ENCODE data around the gene GPX3.

The GPX3 gene

DNA sequence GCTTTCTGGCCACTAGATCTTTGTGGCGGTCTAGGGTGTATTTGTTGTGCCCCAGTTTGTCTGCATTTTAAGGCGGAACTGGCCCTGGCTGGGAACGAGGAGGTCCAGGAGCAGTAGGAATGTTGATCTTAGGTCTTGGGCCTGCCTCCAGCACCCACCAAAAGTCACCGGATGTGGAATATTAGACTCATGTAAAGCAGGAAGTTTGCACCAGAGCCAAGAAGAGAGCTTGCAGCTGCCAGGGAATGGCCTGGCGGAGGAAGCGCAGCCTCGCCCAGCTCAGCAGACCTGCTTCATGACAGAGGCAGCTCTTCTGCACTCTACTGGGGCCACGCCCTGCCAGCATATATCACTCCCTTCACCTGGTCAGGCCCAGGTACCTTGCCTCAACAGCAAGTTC lies 3.3 kb downstream of the GPX3 start:
- H3K36me3 Mint-ChIP-seq = peaks cover 47% of the 10 kb centered on the region
- H3K4me3 Mint-ChIP-seq = no peak overlapping the region
- H3K27me3 Mint-ChIP-seq = no peaks in the 10 kb centered on the region
- H3K4me1 Mint-ChIP-seq = peaks cover 31% of the 10 kb centered on the region
- H3K27ac Mint-ChIP-seq = no peak overlapping the region
- no peak for ATAC-seq
- H3K9me3 Mint-ChIP-seq = no peaks in the 10 kb centered on the region

DNA sequence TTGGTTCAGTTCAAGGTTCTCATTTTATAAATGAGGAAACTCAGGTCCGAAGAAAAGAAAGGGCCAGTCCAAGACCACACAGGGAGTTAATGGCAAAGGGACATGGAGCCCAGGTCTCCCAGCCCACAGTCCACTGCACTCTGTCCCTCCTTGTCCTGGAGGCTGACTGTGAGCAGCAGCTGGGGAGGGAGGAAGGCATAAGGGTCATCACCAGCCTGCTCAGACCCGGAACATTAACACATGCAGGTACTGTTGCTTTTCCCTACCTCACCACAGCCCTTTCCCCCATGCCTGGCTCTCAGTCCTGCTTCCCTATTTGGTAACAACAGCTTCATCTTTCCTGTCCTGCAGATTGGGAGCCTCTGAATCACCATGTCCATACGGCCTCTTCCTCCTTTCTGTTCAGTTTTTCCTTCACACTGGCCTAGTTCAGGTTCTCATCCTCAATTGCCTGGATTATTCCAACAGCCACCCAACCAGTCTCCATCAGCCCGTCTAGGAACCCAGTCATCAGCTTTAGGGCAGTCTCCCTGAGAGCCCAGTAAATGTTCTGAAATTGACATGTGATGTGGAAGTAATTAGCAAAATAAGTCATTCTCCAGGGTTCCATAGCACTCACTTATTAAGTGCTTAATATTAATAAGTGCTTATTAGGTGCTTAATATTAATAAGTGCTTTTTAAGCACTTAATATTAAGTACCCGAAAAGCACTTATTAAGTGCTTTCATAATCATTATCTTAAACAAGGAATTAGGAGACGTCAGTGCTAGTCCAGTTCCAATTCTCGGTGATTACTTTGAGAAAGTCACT lies 4.3 kb downstream of the GPX3 start:
- H3K4me1 Mint-ChIP-seq = peaks cover 31% of the 10 kb centered on the region
- peaks cover 57% of the 10 kb centered on the region for H3K36me3 Mint-ChIP-seq
- H3K27me3 Mint-ChIP-seq = no peaks in the 10 kb centered on the region
- H3K4me3 Mint-ChIP-seq = no peak overlapping the region
- no peak overlapping the region for H3K27ac Mint-ChIP-seq
- H3K9me3 Mint-ChIP-seq = no peaks in the 10 kb centered on the region
- ATAC-seq = no peak

DNA sequence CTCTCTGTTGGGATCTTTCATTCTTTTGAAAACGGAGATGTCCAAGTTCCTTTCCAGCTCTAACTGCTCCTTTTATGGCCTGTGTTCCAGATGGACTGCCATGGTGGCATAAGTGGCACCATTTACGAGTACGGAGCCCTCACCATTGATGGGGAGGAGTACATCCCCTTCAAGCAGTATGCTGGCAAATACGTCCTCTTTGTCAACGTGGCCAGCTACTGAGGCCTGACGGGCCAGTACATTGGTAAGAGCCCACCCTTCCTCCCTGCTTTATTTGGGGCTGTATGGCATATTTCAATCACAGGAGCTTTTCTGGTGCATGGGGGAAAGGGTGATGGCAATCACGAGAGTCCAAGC lies 4.8 kb downstream of the GPX3 start:
- no peaks in the 10 kb centered on the region for H3K27me3 Mint-ChIP-seq
- H3K4me3 Mint-ChIP-seq = no peak overlapping the region
- peaks cover 62% of the 10 kb centered on the region for H3K36me3 Mint-ChIP-seq
- H3K27ac Mint-ChIP-seq = no peak overlapping the region
- peaks cover 28% of the 10 kb centered on the region for H3K4me1 Mint-ChIP-seq
- no peak for ATAC-seq
- H3K9me3 Mint-ChIP-seq = no peaks in the 10 kb centered on the region

DNA sequence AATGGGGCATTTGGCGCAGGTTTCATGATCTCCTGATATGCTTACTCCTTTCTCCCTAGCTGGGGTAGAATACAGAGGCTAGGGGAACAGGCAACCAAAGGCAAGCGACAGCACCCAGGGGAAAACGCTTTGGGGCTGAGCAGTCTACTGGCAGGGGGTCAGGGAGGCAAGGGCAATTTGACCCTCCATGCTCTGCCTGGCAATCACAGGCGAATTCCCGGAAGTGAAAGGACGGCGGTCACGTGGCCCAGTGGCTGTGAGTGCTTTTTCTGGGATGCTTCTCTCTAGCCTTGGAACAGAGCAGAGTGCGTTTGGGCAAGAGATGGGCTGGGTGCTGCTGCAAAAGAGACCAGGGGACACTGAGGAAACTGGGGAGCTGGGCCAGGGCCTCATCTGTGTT lies 5.7 kb downstream of the GPX3 start:
- no peak for ATAC-seq
- H3K4me3 Mint-ChIP-seq = no peak overlapping the region
- H3K27me3 Mint-ChIP-seq = no peaks in the 10 kb centered on the region
- peaks cover 71% of the 10 kb centered on the region for H3K36me3 Mint-ChIP-seq
- no peaks in the 10 kb centered on the region for H3K9me3 Mint-ChIP-seq
- no peak overlapping the region for H3K27ac Mint-ChIP-seq
- peaks cover 19% of the 10 kb centered on the region for H3K4me1 Mint-ChIP-seq

DNA sequence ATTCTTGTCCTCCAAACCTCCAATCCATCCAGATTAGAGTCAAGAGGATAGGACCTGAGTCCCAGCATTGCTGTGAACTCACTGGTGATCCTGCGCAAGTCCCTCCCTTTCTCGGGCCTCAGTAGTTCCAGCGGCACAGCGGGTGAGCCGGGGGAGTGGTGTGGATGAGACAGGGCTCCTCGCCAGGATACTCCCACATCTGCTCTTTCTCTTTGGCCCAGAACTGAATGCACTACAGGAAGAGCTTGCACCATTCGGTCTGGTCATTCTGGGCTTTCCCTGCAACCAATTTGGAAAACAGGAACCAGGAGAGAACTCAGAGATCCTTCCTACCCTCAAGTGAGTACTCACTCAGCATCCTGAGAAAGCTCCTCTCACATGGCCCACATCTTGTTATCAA lies 6.3 kb downstream of the GPX3 start:
- H3K4me3 Mint-ChIP-seq = no peak overlapping the region
- peaks cover 77% of the 10 kb centered on the region for H3K36me3 Mint-ChIP-seq
- H3K9me3 Mint-ChIP-seq = no peaks in the 10 kb centered on the region
- no peak overlapping the region for H3K27ac Mint-ChIP-seq
- peaks cover 13% of the 10 kb centered on the region for H3K4me1 Mint-ChIP-seq
- no peaks in the 10 kb centered on the region for H3K27me3 Mint-ChIP-seq
- no peak for ATAC-seq

DNA sequence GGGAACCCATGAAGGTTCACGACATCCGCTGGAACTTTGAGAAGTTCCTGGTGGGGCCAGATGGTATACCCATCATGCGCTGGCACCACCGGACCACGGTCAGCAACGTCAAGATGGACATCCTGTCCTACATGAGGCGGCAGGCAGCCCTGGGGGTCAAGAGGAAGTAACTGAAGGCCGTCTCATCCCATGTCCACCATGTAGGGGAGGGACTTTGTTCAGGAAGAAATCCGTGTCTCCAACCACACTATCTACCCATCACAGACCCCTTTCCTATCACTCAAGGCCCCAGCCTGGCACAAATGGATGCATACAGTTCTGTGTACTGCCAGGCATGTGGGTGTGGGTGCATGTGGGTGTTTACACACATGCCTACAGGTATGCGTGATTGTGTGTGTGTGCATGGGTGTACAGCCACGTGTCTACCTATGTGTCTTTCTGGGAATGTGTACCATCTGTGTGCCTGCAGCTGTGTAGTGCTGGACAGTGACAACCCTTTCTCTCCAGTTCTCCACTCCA lies 7.6 kb downstream of the GPX3 start:
- H3K27ac Mint-ChIP-seq = no peak overlapping the region
- peaks cover 85% of the 10 kb centered on the region for H3K36me3 Mint-ChIP-seq
- no peaks in the 10 kb centered on the region for H3K27me3 Mint-ChIP-seq
- H3K9me3 Mint-ChIP-seq = no peaks in the 10 kb centered on the region
- no peak for ATAC-seq
- no peaks in the 10 kb centered on the region for H3K4me1 Mint-ChIP-seq
- H3K4me3 Mint-ChIP-seq = no peak overlapping the region

DNA sequence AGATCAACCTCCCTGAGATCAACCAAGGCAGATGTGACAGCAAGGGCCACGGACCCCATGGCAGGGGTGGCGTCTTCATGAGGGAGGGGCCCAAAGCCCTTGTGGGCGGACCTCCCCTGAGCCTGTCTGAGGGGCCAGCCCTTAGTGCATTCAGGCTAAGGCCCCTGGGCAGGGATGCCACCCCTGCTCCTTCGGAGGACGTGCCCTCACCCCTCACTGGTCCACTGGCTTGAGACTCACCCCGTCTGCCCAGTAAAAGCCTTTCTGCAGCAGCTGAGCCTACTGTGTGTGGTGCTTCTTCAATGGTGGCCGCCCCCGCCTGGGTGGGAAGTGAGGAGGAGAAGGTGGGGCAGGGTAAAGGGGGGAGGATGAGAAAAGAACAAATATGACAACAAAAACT lies 8.3 kb downstream of the GPX3 start:
- H3K27me3 Mint-ChIP-seq = no peaks in the 10 kb centered on the region
- H3K27ac Mint-ChIP-seq = no peak overlapping the region
- H3K9me3 Mint-ChIP-seq = no peaks in the 10 kb centered on the region
- no peak for ATAC-seq
- no peaks in the 10 kb centered on the region for H3K4me1 Mint-ChIP-seq
- H3K4me3 Mint-ChIP-seq = no peak overlapping the region
- H3K36me3 Mint-ChIP-seq = peaks cover 89% of the 10 kb centered on the region

DNA sequence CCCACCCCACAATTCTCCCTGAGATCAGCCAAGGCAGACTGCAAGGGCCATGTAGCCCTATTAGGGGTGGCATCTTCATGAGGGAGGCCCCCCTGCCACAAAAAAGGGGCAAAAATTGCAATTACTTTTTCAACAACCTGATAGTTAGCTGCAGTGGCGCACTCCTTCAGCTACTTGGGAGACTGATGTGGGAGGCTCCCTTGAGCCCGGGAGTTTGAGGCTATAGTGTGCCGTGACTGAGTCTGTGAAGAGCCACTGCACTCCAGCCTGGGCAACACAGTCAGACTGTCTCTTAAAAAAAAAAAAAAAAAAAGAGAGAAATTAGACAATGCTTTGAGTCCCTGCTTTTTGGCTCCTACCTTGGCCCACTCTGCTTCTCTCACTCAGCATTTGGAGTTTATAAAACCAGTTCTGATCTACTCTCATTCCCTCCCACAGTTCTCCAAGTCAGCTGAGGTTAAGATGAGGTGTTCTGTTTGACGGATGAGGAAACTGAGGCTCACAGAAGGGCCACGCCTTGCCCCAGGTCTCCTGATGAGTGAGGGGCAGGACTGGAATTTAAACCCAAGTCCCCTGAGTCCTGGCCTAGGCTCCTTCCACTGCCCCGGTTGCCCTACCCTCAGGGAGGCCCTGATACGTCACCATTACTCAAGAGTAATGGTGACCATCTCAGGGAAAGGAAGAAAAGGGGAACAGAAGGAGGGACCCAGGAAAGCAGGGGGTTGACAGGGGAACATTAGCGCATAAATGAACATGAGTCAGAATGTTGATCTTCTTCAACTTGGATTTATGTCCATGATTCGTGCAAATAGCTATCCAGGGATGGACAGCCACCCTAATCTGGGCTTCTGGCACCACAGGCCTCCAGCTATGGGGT lies 9.0 kb downstream of the GPX3 start:
- Mint-ChIP-seq H3K27ac (no peak overlapping the region), H3K4me3 (no peak overlapping the region), H3K9me3 (no peaks in the 10 kb centered on the region), H3K36me3 (peaks cover 92% of the 10 kb centered on the region), H3K27me3 (no peaks in the 10 kb centered on the region), H3K4me1 (no peaks in the 10 kb centered on the region)
- ATAC-seq = no peak

DNA sequence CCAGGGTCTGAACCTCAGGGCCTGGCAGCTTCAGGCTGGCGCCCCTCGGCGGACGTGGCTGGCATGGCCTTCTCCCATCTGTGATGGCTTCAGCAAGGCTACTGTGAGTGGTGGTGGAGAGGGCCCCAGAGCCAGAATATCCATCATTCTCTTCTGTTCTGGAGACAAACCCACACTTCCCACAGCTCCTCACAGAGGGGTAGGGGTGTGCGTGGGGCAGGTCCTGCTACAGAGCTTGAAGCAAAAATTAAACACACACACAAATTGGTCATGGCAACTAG lies 9.6 kb downstream of the GPX3 start:
- no peak for ATAC-seq
- H3K27me3 Mint-ChIP-seq = no peaks in the 10 kb centered on the region
- no peak overlapping the region for H3K27ac Mint-ChIP-seq
- no peaks in the 10 kb centered on the region for H3K4me1 Mint-ChIP-seq
- H3K9me3 Mint-ChIP-seq = no peaks in the 10 kb centered on the region
- H3K4me3 Mint-ChIP-seq = no peak overlapping the region
- peaks cover 94% of the 10 kb centered on the region for H3K36me3 Mint-ChIP-seq

DNA sequence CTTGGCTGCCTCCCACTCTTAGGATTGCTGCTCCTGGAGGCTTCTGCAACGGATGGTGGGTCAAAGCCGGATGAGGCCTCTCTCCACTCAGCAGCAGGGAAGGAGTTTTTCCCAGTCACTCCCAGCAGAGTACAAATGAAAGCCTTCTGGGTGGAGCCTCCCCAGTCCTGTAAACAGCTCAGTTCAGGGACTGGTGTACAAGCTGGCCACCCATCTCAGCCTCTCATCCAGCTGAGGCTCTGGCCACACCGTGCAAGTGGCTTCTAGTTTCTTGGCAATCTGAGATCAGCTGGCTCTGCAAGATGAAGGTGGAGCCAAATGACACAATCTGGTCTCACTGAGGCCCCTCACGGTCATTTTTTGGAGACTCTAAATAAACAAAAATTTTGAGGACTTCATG lies 10.0 kb downstream of the GPX3 start:
- Mint-ChIP-seq H3K27me3 (no peaks in the 10 kb centered on the region), H3K9me3 (no peaks in the 10 kb centered on the region), H3K4me3 (no peak overlapping the region), H3K4me1 (no peaks in the 10 kb centered on the region), H3K36me3 (peaks cover 97% of the 10 kb centered on the region), H3K27ac (no peak overlapping the region)
- ATAC-seq = no peak

DNA sequence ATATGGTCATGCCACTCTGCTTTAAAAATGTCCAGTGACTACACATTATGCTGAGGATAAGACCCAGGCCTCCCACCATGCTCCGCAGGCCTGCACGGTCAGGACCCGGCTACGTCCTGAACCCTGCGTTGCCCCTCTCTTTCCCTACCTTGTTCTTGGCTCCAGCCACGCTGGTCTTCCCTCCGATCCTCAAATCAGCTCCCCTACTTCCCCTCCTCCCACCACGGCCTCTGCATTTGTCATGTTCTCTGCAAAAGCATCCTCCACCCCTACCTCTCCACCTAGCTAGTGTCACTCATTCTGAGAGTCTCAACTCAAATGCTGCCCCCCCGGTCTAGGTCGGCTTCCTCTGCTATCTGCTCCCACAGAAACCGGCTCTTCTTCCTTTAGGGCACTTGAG lies 11.2 kb downstream of the GPX3 start:
- no peaks in the 10 kb centered on the region for H3K9me3 Mint-ChIP-seq
- H3K4me3 Mint-ChIP-seq = peak overlapping the region; percentile 11
- no peaks in the 10 kb centered on the region for H3K4me1 Mint-ChIP-seq
- ATAC-seq = no peak
- peaks cover 97% of the 10 kb centered on the region for H3K36me3 Mint-ChIP-seq
- peak overlapping the region; percentile 4 for H3K27ac Mint-ChIP-seq
- no peaks in the 10 kb centered on the region for H3K27me3 Mint-ChIP-seq

DNA sequence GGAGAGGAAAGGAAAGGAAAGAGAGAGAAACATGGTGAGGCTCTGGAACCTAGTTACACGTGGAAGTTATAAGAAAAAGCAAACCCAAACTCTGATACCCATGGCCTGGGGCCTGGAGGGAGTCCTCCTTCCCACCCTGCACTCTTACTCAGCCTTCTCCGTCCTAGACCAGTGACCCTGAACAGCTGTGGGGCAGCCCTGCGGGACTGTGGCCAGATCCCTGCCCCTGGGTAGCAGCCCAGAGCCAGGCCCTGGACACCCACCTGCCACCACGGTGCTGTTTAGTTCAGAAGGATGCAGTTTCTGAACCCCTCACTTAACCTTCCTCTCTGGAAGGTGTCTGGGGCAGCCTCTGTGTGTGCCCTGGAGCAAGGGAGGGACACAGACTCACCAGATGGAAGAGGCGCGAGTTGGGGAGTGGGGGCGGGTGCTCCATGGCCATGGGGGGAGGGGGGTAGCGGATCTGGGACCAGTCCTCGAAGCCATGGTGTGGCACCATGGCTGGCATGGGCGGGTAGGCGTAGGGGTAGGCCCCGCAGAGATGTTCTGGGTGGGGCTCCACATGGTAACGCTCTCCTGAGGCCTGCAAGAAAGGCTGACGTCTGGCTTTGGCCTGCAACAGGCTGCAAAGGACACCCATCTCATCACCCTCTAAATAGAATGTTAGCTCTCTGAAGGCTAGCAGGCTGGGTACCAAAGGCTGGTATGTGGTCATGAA lies 13.0 kb downstream of the GPX3 start:
- H3K27ac Mint-ChIP-seq = no peak overlapping the region
- ATAC-seq = no peak
- no peaks in the 10 kb centered on the region for H3K27me3 Mint-ChIP-seq
- no peaks in the 10 kb centered on the region for H3K9me3 Mint-ChIP-seq
- peaks cover under 1% of the 10 kb centered on the region for H3K4me1 Mint-ChIP-seq
- peaks cover 96% of the 10 kb centered on the region for H3K36me3 Mint-ChIP-seq
- no peak overlapping the region for H3K4me3 Mint-ChIP-seq

DNA sequence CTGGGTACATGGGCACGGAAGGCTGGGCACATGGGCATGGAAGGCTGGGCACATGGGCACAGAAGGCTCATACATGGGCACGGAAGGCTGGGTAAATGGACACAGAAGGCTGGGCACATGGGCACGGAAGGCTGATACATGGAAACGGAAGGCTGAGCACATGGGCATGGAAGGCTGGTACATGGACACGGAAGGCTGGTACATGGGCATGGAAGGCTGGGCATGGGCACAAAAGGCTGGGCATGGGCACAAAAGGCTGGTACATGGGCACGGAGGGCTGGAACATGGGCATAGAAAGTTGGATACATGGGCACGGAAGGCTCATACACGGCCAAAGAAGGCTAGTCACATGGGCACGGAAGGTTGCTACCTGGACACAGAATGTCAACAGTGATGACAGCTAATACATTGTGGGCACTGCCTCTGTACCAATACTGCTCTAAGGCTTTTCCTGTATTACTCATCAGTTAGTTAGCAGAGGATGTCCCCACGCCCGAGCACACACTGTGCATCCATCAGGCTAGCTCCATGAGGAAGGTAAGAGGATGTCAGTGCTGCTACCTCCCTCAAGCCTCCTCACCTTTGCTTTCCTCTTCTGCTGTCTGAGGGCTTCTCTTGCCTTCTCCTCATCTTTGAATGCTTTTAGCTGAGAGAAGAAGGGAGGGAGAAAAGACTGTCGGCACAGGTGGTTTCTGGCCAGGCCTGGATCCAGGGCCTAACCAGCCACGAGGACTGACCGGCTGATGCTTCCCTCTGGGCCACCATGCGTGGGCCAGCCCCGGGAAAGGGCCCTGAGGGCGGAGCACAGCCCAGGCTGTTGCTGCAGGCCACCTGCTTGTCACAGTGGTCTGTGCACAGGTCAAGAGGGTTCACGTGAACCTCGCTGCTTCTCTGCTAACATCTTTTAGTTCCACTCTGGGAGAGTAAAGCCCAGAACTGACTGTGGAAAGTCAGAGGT lies 14.3 kb downstream of the GPX3 start:
- no peaks in the 10 kb centered on the region for H3K9me3 Mint-ChIP-seq
- peaks cover 5% of the 10 kb centered on the region for H3K4me1 Mint-ChIP-seq
- H3K4me3 Mint-ChIP-seq = no peak overlapping the region
- peaks cover 92% of the 10 kb centered on the region for H3K36me3 Mint-ChIP-seq
- ATAC-seq = no peak
- H3K27me3 Mint-ChIP-seq = no peaks in the 10 kb centered on the region
- H3K27ac Mint-ChIP-seq = no peak overlapping the region

DNA sequence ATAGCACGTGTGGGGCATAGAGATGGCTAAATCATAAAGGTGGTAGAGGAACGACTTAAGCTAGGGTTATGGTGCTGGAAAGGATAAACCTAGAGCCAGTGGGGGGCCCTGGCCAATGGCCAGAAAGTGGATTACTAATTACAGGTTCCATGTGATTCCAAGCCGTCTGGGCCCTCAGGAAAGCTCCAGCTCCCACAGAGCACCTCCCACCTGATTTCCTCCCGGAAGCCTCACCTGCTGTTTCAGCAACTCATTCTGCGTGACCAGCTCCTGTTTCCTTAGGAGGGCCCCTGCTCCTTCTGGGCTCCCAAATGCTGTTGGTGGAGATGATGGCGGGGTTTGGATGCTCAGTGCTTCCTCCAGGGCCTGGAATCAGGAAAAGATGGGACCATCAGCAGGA lies 16.2 kb downstream of the GPX3 start:
- no peak for ATAC-seq
- H3K9me3 Mint-ChIP-seq = no peaks in the 10 kb centered on the region
- peaks cover 5% of the 10 kb centered on the region for H3K4me1 Mint-ChIP-seq
- H3K36me3 Mint-ChIP-seq = peaks cover 92% of the 10 kb centered on the region
- no peaks in the 10 kb centered on the region for H3K27me3 Mint-ChIP-seq
- H3K27ac Mint-ChIP-seq = no peak overlapping the region
- no peak overlapping the region for H3K4me3 Mint-ChIP-seq

Measured in stimulated activated memory B cell treated with anti-CD40 and anti-IgM and Interleukin-4, amounts not matched to agents 10 μg/mL and 1 μg/mL and 100 μg/mL, for 72 hours (primary cell).